Measurements from ENCODE around the gene PPP6R3. TPM values are rescaled to one million over a fixed set of nuclear protein-coding genes. Genes with fewer than 3 reads are reported as not detected.

The PPP6R3 gene
- total RNA-seq, 2 donors from 2014 or later = 84.2 to 92.9 TPM

Other genes starting within 250 kb of the PPP6R3 start
- 10 to 100 TPM; 34.3 to 39.0 TPM for gene KMT5B, start 247.5 kb upstream of the PPP6R3 start, total RNA-seq
- gene C11orf24, start 188.8 kb upstream of the PPP6R3 start, total RNA-seq = 10 to 100 TPM; 67.2 to 74.9 TPM
- gene LRP5, start 148.2 kb upstream of the PPP6R3 start, total RNA-seq = 10 to 100 TPM; 46.2 to 48.5 TPM
- gene GAL, start 223.8 kb downstream of the PPP6R3 start, total RNA-seq = under 1 TPM in 1 of 2 donors, not detected in 1; 0.52 TPM